ENCODE measurements around the gene USPL1.
"Not testable (repeated sequence)": the region's sequence is repeated elsewhere in the genome, so short reads cannot be mapped to it uniquely, and the experiment has no call there.

- TF ChIP-seq CTCF (IDR thresholded peaks at IDR 0.05 in 4 of 5, conservative IDR thresholded peaks at IDR 0.05 in 1 of 5); POLR2A (IDR thresholded peaks at IDR 0.05): not testable (repeated sequence)
Observed at GRCh38 chr13:30651648-30652047, 33.9 kb downstream of the USPL1 start.
